AG09319 (cell line): ENCODE measurements around the gene BEST3.
A peak's percentile ranks its signal among the peaks of the same experiment; 100 is the strongest.

Experiments
- DNase-seq: peaks from one replicate; pipeline ENCODE4 v3.0.0-alpha.2; 2010; ENCODE audit warnings: low read depth; ENCODE audit errors: extremely low read depth
- CTCF ChIP-seq: IDR thresholded peaks from 2 replicates; pipeline ENCODE4 v1.5.1; 2011; ENCODE audit warnings: low read depth, mild to moderate bottlenecking, inconsistent platforms, low read length, moderate library complexity

The BEST3 gene

GRCh38 chr12:69703146-69703642 is 4.1 kb upstream of the BEST3 start:
- TF ChIP-seq CTCF = no peak
- no peak for DNase-seq

GRCh38 chr12:69701826-69702225 is 2.7 kb upstream of the BEST3 start:
- no peak for DNase-seq
- TF ChIP-seq CTCF = no peak

- TF ChIP-seq CTCF = no peak
- no peak for DNase-seq
These were observed 1.0 kb downstream of the BEST3 start for GRCh38 chr12:69698054-69698453.

GRCh38 chr12:69694123-69694522 is 5.0 kb downstream of the BEST3 start:
- TF ChIP-seq CTCF = no peak
- DNase-seq = no peak

- no peak for TF ChIP-seq CTCF
- no peak for DNase-seq
These were observed 9.5 kb downstream of the BEST3 start for GRCh38 chr12:69689638-69690037.

GRCh38 chr12:69688471-69689427 is 10.4 kb downstream of the BEST3 start:
- peak; percentile 53 for DNase-seq
- TF ChIP-seq CTCF = no peak

- no peak for TF ChIP-seq CTCF
- DNase-seq = no peak
These were observed 11.1 kb downstream of the BEST3 start for GRCh38 chr12:69688021-69688420.
